GM18870 (cell line): ENCODE measurements around the gene DCBLD1.

Experiments
- ATAC-seq: cut with Tn5 transposase; IDR thresholded peaks from one replicate; pipeline ENCODE4 v1.9.1; 2021; ENCODE audit warnings: moderate library complexity; ENCODE audit not compliant: unreplicated experiment

DCBLD1 gene

GRCh38 chr6:117469791-117470190, 12.7 kb upstream of the DCBLD1 start:
- no peak for ATAC-seq

DNA sequence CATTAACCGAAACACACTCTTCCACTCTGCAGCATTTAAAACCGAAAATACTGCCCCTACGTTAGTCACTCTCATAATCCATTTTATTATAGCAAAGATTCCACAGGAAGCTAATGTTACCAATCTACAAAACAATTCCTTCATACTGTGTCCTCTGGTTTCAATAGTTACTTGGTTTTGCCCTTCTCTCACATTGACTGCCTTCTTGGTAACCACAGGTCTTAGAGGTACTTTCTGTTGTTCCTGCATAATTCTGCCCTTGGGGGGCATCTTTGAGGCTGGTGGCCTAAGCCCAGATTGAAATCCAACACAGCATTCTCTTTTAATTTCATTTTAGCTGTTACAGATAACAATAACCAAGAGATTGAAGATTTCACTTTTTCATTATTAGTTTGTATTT, 9.8 kb upstream of the DCBLD1 start:
- no peak for ATAC-seq

DNA sequence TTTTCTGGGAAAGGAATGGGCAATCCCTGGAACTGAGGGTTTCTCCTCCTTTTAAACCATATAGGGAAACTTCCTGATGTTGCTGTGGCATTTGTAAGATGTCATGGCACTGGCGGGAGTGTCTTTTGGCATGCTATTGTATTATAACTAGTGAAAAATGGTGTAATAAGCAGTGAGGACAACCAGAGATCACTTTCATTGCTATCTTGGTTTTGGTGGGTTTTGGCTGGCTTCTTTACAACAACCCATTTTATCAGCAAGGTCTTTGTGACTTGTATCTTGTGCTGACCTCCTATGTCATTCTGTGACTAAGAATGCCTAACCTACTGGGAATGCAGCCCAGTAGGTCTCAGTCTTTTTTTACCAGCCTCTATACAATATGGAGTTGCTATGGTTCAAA, 9.1 kb upstream of the DCBLD1 start:
- ATAC-seq = no peak

DNA sequence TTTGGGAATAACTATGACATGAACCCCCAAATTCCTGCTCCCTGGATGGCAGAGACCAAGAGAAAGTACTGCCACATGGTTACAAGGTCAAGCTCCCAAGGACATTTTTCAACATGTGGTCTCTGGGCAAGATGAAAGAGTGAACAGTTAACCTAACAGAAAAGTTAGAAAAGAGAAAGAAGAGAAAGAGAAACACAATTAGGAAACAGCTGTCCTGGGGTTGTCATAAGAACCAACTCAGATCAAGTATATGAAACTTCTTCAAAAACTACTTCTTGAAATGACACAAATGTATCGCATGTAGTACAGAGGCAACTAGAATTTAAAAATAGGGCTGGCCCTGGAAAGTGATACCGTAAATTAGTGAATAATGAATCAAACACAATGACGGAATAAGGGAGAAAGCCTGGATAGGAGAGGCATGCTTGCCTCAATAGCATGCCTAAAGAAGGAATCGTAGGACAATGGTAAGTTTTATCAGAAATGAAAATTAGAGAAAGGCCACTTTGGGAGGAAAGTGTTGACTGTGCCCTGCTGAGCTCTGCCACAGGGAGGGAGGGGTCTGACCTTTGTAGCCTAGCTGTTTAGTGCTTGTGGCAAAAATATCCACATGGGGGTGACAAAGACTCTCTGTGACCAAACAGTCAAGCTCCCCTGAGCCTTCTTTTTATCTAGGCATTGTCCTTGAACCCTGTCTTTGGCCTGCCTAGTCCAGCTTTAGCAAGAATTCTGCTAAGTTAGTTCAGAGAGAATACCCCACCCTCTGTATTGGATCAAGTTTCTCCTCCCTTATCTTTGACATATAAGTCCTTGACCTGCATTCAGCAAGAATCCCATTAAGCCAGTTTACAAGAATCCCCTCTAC, 4.3 kb upstream of the DCBLD1 start:
- ATAC-seq = peak; percentile 57

- no peak for ATAC-seq
Measured at GRCh38 chr6:117478853-117479231, 3.6 kb upstream of the DCBLD1 start.

- ATAC-seq = no peak
Measured at GRCh38 chr6:117480651-117481050, 1.8 kb upstream of the DCBLD1 start.

DNA sequence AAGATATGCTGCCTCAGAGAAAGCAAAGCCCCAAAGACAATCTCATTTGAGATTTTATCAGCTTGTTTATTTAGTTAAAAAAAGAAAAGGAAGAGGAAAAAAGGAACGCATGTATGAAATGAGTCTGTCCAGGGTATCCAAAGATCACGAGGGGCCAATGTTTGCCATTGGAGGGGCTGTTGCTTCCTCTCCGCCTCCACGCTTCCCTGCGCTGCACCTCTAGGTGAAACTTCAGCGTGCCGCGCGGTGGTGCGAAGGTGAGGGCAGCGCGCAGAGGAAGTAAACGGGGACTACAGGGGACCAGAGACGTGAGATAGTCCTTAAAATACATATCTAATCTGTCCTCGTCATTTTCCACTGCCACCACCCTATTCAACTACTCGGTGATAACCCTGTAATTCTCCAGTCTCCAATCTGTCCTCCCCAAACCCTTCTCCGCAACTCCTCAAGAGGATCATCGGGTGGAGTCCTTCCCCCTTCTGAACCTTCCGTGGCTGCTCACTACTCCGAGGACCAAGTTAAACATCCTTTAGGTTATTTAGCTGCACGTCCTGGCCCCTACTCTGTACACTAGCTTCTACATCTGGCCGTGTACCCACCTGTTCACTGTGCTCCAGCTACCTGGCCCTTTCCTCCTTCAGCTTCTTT, 1.1 kb upstream of the DCBLD1 start:
- ATAC-seq = no peak

- ATAC-seq = no peak
Measured at GRCh38 chr6:117481926-117482239, 591 bp upstream of the DCBLD1 start.

DNA sequence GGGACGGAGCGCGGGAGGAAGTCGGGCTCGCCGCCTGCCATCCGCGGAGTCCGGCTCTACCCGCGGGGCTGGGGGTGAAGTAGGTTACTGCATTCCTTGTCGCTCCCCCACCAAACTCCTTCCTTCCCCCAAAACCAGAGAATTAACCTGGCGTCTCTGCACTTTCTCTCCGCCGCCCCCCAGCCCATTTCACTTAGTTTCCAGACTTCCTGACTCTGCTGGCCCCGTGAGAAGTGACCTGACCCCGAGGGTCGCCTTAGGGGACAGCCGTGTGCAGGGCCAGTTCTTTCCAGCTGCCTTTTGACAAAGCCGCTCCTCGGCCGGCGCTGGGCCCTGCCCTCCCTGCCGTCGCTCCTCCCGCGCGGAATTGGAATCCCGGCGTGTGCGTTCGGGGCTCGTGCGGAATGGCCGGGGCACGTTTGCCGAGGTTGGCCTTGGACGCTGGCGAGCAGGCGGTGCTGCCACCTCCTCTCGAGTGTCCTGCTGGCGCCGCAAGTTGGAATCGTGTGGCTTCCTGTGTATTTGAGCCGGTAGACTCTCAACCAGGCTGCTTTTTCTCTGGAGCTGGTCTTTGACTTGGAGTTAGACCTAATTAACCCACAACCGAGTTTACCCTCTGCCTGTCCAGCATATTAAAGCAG, 650 bp downstream of the DCBLD1 start:
- peak; percentile 6 for ATAC-seq

DNA sequence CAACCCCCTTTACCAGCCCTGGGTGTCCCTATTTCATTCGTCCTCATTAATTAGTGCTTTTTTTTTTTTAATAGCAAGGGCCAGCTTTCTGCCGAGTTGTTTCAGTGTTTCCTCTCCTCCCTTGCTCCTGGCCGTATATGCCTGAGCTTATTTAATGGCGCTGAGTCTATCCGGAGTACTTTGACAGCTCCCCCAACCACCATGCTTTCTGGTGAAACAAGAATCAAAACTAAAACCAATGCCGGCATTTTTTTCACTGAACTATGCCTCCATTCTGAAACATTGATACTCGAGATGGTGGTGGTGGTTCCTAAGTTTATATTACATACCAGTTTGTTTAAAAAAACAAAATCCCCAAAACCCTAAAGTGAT, 1.2 kb downstream of the DCBLD1 start:
- ATAC-seq = peak; percentile 36

DNA sequence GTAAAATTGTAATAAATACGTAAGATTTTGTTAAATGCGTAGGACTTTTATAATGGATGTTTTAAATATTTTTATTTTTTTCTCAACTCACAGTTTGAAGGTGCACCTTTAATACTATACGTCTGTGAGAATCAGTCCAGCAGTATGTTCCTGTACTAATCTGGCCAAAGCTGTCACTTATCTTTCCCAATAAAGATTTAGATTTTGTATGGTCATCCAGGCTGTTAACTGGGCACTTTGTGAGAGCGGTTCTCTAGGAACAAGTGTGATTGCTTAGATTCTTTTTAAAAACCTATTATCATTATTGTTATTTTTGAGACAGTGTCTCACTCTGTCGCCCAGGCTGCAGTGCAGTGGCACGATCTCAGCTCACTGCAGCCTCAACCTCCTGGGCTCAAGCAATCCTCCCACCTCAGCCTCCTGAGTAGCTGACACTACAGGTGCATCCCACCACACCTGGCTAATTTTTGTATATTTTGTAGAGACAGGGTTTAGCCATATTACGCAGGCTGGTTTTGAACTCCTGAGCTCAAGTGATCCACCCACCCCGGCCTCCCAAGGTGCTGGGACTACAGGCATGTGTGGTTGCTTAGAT, 1.7 kb downstream of the DCBLD1 start:
- no peak for ATAC-seq

DNA sequence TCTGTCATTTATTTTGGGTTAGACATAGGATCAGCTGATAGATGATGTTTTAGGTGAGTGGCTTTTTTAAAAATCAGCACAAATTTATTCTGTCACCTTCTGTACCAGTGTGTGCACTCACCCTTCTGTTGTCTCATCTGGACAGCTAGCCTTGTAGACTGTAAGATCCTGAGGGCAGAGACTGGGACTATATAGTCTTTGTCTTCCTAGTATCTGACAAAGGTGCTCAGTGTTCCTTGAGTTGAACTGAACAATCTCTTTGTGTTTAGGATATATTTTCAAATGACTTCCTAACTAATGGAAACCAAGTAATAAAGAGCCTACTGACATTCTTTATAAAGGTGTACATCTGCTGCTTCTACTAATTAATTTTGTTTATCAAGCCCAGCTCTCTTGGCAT, 3.0 kb downstream of the DCBLD1 start:
- ATAC-seq = no peak

DNA sequence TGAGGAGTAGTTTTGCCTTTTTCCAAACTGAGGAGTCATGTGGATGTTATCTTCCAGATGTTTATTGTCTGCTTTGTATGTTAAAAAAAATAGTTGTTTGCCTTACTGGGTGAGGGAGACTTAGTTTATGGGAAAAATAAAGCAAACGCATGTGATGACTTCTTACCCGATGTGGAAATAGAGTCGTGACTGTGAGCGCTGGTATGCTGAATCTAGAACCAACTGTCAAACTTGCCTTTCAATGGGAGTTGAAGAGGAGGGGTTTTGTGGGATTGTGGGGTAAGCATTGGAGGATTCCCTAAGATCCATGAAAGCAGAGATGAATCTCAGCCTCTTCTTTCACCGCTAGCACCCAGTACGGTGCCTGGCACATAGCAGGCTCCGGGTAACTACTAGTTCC, 5.3 kb downstream of the DCBLD1 start:
- ATAC-seq = no peak

DNA sequence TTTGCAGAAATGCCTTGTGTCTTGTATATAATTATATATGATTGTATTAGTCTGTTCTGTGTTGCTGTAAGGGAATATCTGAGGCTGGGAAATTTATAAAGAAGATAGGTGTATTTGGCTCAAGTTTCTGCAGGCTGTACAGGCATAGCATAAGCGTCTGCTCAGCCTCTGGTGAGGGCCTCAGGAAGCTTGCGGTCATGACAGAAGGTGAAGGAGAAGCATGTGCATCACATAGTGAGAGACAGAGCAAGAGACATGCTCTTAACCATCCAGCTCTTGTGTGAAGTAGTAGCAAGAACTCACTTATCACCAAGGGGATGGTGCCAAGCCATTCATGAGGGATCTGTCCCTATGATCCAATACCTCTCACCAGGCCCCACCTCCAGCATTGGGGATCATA, 6.5 kb downstream of the DCBLD1 start:
- no peak for ATAC-seq

DNA sequence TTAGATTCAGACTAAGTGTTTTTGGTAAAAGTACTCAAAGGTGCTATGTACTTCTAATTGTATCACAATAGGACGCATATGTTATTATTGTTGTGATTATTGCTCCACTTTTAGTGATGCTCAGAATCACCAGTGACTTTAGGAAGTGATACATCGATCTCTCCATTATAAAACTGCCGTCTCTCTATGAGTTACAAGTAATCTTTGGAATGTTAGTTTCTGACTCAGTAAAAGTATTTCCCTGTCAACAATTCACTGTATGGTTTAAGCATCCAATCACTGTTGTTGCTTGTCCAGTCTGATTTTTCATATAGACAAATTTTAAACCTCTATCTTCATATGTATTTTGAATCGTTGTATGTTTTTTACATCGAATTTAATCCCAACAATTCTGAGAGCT, 9.4 kb downstream of the DCBLD1 start:
- no peak for ATAC-seq

DNA sequence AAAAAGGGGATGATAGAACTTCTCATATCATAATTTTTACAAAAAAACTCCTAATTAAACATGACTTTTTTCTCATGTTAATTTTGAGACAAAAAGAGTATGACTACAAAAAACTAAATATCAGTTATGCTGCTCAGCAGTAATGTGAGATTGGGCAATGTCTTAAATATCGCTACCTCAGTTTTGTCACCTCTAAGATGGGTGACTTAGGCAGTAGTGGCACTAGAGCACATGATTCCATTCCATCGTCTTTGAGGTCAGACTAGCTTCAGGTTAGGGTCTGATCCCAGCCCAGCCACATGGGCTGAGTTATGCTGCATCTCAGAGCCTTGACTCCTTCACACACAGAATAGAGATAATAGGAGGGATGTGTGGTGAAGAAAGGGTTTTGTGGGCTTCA, 11.0 kb downstream of the DCBLD1 start:
- no peak for ATAC-seq

GRCh38 chr6:117494283-117494682, 11.8 kb downstream of the DCBLD1 start:
- ATAC-seq = no peak

- no peak for ATAC-seq
Measured at GRCh38 chr6:117494694-117495318, 12.3 kb downstream of the DCBLD1 start.

DNA sequence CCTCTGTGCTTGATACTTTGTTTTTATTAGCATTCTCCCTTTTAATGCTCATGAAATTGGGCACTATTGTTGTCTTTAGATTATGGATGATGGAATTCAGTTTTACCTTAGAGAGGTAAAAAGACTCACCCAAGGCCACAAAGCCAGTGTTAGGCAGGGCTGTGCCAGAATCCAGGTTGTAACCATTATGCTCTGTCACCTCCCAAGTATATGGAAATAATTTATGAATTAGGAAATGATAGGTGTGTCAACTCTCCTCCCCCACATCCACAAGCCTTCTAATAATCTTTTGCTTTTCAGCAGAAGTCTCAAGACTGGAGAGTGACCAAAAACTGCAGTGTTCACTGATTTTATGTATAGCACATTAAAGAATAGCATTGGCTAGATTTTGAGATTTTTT, 13.0 kb downstream of the DCBLD1 start:
- no peak for ATAC-seq

- no peak for ATAC-seq
Measured at GRCh38 chr6:117495869-117496268, 13.4 kb downstream of the DCBLD1 start.

GRCh38 chr6:117496383-117496990, 14.0 kb downstream of the DCBLD1 start:
- ATAC-seq = peak; percentile 69
